ENCODE results near the gene PARD6G.

DNA sequence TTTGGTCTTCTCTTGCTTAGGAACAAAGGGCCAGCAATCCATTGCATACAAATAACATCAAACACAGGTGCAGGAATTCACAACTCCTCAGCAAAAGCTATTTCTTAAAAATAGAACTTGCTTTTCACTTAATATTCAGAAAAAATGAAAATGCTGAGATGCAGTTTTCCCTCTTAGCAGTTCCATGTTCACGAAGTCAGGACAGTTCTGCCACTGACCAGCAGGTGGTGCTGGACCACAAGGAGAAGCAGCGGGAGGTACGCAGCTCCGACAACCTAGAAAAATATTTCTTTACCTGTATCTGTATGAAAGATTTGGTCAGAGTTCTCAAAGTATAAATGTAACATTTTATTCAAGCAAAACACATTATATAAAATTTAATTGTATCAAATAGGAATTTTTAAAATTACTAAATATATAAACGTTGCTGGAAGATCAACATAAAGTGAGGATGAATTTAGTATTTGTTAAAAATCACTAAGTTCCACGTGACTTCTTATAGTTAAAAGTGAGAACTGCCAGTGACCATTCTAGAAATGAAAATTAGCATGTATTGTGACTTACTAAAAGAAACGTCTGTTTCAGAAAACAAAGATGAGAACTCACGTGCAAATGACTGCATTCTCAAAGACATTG lies 89.5 kb downstream of the PARD6G start:
- TF ChIP-seq, protein P1, sequence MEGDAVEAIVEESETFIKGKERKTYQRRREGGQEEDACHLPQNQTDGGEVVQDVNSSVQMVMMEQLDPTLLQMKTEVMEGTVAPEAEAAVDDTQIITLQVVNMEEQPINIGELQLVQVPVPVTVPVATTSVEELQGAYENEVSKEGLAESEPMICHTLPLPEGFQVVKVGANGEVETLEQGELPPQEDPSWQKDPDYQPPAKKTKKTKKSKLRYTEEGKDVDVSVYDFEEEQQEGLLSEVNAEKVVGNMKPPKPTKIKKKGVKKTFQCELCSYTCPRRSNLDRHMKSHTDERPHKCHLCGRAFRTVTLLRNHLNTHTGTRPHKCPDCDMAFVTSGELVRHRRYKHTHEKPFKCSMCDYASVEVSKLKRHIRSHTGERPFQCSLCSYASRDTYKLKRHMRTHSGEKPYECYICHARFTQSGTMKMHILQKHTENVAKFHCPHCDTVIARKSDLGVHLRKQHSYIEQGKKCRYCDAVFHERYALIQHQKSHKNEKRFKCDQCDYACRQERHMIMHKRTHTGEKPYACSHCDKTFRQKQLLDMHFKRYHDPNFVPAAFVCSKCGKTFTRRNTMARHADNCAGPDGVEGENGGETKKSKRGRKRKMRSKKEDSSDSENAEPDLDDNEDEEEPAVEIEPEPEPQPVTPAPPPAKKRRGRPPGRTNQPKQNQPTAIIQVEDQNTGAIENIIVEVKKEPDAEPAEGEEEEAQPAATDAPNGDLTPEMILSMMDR (conservative IDR thresholded peaks at IDR 0.05) = peak; percentile 94
- no peak for TF ChIP-seq ZFX (IDR thresholded peaks at IDR 0.05)
